Amygdala (tissue), 56 donors: ENCODE results near the gene HADHB.
"Not testable (repeated sequence)": the region's sequence is repeated elsewhere in the genome, so short reads cannot be mapped to it uniquely, and the experiment has no call there.

Experiments
- DNase-seq, 56 donors: peaks; one replicate each; lab custom pipeline; 2025; lab: John Stamatoyannopoulos, UW

The HADHB gene

GRCh38 chr2:26325851-26326250, 81.1 kb downstream of the HADHB start:
- DNase-seq: no peak

GRCh38 chr2:26326514-26326913, 81.8 kb downstream of the HADHB start:
- no peak for DNase-seq

GRCh38 chr2:26327291-26328272, 82.8 kb downstream of the HADHB start:
- no peak for DNase-seq

- DNase-seq: not testable (repeated sequence)
Observed at GRCh38 chr2:26329083-26329482, 84.3 kb downstream of the HADHB start.

GRCh38 chr2:26330114-26330549, 85.4 kb downstream of the HADHB start:
- DNase-seq: peak in 53 of 56 donors; percentile 5 to 93 (median 55)

- DNase-seq: no peak
Observed at GRCh38 chr2:26330604-26331003, 85.9 kb downstream of the HADHB start.

GRCh38 chr2:26331321-26331720, 86.6 kb downstream of the HADHB start:
- not testable (repeated sequence) for DNase-seq

GRCh38 chr2:26333293-26333692, 88.6 kb downstream of the HADHB start:
- no peak for DNase-seq

- no peak for DNase-seq
Observed at GRCh38 chr2:26335231-26335630, 90.5 kb downstream of the HADHB start.

GRCh38 chr2:26336719-26337118, 92.0 kb downstream of the HADHB start:
- no peak for DNase-seq

- DNase-seq: no peak
Observed at GRCh38 chr2:26337298-26337697, 92.6 kb downstream of the HADHB start.
